Middle frontal gyrus (tissue), 1 donor: ENCODE data around the gene TMEM17.
"Not testable (repeated sequence)": the region's sequence is repeated elsewhere in the genome, so short reads cannot be mapped to it uniquely, and the experiment has no call there.

Experiments used
- DNase-seq: peaks from one replicate; pipeline ENCODE4 v3.0.0-alpha.2; 2015; ENCODE audit warnings: low spot score; ENCODE audit errors: extremely low spot score

Gene TMEM17

DNA sequence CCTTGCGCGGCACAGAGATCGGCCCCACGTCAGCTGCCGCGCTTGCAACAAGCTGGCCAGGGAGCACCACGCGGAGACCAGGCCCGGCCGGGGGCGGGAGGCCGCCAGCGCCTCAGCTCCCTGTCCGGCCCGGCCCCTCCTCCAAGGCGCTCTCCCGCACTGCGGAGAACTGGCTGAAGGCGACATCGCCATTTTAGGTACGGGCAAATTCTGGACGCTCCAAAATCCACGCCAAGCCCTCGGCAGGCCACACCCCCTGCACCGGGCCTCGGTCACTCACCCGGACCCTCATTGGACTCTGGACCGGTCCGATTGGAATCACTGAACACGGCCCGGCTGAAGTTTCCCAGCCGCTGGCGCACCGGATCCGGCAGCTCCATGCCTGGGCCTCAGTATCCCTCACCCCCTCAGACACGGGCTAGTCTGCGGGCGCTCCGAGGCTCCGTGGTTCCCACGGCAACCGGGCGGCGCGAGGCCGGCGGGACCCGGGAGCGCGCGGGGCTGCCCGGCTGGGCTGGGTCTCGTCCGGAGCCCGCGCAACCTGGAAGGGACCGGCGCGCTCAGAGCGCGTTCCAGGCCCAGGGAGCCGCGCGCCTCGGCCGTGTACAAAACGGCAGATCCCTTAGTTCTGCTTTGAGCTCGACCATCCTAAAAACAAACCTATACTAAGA, at the start of gene TMEM17:
Gene TMEM17 (minus strand): TSS at position 446 of the 671 bp plus-strand sequence. CDS start 66 bp downstream, at position 380.
- DNase-seq, result peak; percentile 84

DNA sequence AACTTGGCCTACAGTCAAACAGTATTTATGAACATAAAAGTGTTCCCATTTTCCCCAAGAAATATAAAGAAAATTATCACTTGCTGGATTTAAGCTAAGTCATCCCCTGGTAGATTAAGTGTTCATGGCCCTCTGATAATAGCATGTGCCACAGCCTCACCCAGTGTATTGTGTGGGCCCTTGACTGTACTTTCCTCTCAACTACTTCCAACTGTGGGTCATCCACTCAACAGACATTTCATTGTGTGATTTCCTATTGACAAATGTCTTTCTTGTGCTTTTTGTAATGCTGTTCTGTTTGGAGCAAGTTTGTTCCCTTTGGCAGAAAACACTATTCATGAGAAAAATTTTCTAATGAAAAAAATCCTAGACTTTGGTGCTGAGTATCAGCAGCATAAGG, 48.4 kb upstream of the TMEM17 start:
- DNase-seq, result no peak

DNA sequence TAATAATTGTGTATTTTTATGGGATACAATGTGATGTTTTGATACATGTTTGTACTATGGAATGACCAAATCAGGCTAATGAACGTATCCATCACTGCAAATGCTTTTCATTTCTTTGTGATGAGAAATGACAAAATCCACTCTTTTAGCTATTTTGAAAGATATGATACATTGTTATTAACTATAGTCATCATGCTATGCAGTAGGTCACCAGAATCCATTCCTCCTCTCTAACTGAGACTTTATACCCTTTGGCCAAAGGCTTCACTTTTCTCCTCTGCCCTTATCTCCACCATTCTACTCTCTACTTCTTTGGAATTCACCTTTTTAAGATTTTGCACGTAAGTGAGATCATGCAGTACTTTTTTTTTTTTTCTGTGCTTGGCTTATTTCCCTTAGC, 44.5 kb upstream of the TMEM17 start:
- no peak for DNase-seq

DNA sequence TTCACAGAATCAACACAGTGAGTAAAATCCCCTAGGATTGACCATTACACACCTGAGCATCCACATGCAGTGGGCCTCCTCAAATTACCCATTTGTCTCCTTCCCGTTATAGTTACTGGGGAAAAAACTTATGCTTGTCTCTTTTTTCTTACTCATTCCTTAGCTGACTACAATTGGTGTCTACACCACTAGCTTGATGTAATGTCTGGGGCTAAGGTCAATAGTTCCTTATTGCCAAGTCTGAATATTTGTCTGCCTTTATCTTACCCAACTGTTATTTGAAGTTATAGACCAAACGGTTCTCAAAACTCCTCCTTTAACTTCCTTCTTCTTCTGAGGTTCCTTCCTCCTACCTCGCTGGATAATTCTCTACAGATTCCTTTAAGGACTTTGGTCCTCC, 41.9 kb upstream of the TMEM17 start:
- DNase-seq, result no peak

DNA sequence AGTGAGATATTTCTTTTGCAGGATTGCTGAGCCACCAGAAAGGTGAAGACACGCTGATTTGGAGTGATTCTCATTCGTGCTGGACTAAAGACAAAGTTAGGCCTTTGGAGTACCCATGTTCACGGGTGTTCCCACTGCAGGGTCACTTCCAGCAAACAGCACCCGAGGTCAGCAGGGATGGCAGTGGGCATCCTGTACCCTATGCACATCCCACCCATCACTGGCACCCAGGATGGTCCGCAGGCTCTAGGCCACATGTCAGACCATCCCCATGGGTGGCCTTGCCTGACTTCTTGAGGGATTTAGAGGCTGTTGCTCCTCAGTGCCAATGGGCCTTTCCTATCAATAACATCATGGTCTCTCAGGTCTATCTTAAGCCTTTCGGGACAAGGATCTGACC, 39.3 kb upstream of the TMEM17 start:
- DNase-seq, result no peak

- DNase-seq, result no peak
Measured at GRCh38 chr2:62540408-62541168, 34.6 kb upstream of the TMEM17 start.

DNA sequence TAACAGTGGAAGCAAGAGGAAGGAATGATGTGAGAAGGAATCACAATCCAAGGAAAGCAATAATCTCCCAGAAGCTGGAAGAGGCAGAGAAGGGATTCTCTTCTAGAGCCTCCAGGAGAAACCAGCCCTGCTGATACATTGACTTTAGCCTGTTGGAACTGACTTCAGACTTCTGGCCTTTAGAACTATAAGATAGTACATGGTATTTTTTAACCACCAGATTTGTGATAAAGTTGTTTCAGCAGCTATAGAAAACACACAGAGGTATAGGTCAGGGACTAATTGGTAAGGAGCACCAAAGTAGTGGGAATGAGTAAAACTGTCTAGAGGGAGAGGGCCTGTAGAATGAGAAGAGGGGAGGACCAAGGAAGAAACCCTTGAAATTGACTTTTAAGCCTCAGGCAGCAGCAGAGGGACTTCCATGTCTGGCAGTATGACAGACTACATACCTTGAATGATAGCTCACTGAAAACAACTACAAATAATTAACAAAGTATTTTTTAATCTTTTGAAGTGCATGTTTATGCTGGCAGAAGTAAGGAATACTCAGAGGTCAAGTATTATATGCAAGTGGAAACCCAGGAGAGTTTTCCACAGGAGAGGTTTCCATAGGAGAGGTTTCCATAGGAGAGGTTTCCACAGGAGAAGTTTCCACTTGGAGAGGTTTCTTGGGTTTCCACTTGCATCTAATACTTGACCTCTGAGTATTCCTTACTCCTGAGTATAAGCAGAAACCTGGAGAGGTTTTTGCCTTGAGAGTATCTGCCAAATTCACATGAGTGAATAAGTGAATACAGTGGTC, 33.8 kb upstream of the TMEM17 start:
- DNase-seq, result no peak

GRCh38 chr2:62538756-62539155, 32.8 kb upstream of the TMEM17 start:
- no peak for DNase-seq

GRCh38 chr2:62537814-62538213, 31.8 kb upstream of the TMEM17 start:
- DNase-seq, result no peak

- DNase-seq, result no peak
Measured at GRCh38 chr2:62536873-62537547, 31.0 kb upstream of the TMEM17 start.

DNA sequence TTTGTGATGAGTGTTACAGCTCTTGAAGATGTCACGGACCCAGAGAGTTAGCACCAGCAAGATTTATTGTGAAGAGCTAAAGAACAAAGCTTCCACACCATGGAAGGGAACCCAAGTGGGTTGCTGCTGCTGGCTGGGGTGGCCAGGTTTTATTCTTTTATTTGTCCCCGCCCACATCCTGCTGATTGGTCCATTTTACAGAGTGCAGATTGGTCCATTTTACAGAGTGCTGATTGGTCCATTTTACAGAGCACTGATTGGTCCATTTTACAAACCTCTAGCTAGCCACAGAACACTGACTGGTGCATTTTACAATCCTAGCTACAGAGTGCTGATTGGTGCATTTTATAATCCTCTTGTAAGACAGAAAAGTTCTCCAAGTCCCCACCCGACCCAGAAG, 29.5 kb upstream of the TMEM17 start:
- DNase-seq, result not testable (repeated sequence)

- no peak for DNase-seq
Measured at GRCh38 chr2:62531594-62531993, 25.6 kb upstream of the TMEM17 start.

GRCh38 chr2:62529758-62530157, 23.8 kb upstream of the TMEM17 start:
- no peak for DNase-seq

GRCh38 chr2:62527478-62528210, 21.6 kb upstream of the TMEM17 start:
- DNase-seq, result no peak

GRCh38 chr2:62526531-62527381, 20.8 kb upstream of the TMEM17 start:
- no peak for DNase-seq

DNA sequence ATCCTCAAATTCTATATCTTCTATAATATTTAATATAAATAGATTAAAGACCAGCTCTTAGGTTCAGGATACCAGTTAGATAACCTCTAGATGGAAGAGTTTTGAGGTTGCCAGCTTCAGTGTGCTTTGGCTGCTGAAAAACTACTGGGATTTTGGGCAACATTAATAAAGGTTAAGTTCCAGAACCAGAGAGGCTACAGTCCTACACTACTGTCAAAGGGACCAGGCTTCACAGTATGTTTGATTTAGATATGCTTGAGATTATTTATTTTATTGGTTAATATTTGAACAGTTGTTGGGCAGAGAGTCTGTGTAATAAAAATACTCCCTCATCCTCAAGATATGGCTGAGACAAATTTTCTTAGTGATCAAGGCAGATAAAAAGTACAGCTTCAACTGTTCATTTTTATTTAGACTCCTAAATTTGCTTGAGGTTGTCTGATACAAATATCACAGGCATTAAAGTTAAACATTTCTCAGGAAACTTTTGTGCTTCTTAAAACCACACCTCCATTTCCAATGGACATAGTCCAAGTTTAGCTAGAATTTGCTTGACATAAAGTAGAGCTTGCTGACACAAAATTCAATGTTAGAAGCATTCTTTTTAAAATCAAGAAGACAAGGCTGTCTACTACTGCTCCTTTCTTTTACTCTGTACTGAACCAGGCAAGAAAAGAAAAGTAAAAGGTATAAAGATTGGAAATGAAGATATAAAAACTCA, 19.7 kb upstream of the TMEM17 start:
- DNase-seq, result no peak

DNA sequence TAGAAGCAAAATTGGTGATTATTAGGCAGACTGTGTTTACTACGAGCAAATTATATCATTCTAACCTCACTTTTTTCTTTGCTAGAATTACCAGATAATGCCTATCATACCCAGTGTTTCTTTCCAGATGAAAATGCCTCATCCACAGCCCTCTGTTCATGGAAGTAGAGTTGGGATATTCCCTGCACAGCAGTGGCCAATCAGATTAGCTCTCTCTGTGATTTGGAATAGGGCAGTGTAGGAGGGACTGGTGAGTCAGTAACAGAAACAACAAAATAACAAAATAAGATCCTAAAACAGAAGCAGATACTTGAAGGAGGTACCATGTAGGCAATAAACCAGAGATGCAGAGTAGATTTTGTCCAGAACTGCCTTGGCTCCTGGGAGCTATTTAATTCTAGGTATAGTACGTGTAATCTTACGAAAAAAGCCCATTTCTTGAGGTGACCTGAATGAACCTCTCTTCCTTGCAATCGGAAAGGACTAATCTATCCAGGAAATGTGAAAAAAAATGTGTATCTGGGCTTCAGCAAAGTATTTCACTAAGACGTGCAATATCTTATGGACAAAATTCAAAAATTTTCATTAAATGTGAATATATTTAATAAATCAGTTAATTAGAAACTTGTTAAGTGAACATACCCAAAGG, 18.4 kb upstream of the TMEM17 start:
- DNase-seq, result no peak

DNA sequence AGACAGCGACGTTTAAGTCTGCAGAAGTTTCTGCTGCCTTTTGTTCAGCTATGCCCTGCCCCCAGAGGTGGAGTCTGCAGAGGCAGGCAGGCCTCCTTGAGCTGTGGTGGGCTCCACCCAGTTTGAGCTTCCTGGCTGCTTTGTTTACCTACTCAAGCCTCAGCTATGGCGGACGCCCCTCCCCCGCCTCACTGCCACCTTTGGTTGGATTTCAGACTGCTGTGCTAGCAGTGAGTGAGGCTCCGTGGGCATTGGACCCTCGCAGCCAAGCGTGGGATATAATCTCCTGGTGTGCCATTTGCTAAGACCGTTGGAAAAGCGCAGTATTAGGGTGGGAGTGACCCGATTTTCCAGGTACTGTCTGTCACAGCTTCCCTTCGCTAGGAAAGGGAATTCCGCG, 15.1 kb upstream of the TMEM17 start:
- DNase-seq, result not testable (repeated sequence)

DNA sequence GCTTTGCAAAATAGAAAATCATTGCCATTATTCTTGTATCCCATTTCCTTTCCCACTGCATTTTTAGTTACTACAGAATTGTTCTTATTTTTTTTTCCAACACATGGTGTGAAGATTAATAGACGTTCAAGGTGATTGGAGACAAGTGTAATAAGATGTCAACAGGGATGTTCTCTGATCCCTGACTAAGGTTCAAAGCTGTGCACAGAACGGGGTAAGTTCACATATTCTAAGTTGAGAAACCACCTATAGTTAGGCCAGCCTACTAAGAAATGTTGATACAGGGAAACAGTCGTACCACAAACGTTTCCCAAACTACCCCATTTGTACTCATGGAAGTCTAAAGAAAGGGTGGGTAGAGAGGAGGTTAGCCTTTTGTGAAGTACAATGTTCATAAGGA, 6.4 kb upstream of the TMEM17 start:
- DNase-seq, result no peak
